ENCODE results near the gene DPPA4.

DNA sequence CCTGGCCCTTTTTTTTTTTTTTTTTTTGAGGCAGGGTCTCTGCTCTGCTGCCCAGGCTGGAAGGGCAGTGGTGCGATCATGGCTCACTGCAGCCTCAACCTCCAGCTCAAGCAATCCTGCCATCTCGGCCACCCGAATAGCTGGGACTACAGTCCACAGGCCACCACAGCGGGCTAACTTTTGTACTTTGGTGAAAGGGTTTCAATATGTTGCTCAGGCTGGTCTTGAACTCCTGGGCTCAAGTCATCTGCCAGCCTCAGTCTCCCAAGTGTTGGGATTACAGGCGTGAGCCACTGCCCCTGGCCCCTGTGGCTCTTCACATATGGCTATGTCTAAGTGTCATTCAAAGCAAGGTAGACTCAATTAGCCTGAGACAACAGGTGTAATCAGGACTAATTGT, 12.2 kb downstream of the DPPA4 start:
- TF ChIP-seq, protein P1, sequence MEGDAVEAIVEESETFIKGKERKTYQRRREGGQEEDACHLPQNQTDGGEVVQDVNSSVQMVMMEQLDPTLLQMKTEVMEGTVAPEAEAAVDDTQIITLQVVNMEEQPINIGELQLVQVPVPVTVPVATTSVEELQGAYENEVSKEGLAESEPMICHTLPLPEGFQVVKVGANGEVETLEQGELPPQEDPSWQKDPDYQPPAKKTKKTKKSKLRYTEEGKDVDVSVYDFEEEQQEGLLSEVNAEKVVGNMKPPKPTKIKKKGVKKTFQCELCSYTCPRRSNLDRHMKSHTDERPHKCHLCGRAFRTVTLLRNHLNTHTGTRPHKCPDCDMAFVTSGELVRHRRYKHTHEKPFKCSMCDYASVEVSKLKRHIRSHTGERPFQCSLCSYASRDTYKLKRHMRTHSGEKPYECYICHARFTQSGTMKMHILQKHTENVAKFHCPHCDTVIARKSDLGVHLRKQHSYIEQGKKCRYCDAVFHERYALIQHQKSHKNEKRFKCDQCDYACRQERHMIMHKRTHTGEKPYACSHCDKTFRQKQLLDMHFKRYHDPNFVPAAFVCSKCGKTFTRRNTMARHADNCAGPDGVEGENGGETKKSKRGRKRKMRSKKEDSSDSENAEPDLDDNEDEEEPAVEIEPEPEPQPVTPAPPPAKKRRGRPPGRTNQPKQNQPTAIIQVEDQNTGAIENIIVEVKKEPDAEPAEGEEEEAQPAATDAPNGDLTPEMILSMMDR (conservative IDR thresholded peaks at IDR 0.05): no peak
- no peak for TF ChIP-seq EZH2 (IDR thresholded peaks at IDR 0.05; ENCODE audit: low read depth)
